HG02610 (cell line): ENCODE results near the gene CDX2.
"Not testable (repeated sequence)": the region's sequence is repeated elsewhere in the genome, so short reads cannot be mapped to it uniquely, and the experiment has no call there.

Experiments used
- ATAC-seq: cut with Tn5 transposase; IDR thresholded peaks from one replicate; pipeline ENCODE4 v1.9.1; 2021; ENCODE audit warnings: mild to moderate bottlenecking, moderate library complexity; ENCODE audit not compliant: unreplicated experiment

Gene CDX2

GRCh38 chr13:27969082-27969865, at the start of gene CDX2:
Gene CDX2, minus strand, starts transcription at chr13:27969315. Its CDS starts 309 bp downstream, at chr13:27969006.
- ATAC-seq = no peak

GRCh38 chr13:28014301-28014700, 45.2 kb upstream of the CDX2 start:
- ATAC-seq = no peak

DNA sequence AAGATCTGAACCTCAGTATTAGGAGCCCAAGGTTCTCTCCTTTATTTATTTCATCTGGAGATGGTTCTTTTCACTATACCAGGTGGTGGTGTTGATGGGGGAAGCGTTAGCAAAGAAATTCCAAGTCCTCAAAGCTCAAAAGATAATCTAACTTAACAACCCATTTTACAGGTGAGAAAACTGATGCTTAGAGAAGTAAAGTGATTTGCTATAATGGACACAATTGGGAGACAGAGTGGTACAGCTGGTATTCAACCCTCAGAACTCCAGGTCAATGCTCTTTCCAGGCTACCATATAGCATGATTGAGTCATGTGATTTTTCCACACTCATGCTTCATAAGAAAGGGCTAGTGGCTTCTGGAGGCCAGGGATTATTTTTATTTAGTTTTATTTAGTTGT, 44.4 kb upstream of the CDX2 start:
- no peak for ATAC-seq

DNA sequence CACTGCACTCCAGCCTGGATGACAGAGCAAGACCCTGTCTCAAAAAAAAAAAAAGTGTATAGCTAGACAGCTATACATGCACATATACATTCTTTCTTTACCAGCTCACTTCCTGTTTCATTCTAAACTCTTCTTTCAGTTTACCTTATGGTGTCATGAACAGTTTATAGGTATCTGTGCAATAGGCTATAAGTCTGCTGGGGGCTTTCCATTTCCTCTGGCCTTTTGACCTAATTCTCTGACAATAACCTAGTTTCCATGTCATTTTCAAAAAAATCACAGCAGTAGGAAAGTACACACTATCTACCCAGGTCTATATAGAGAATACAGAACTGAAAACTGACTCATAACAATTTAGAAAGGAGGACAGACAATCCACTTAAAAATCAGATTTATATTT, 43.8 kb upstream of the CDX2 start:
- ATAC-seq = peak; percentile 78

GRCh38 chr13:28012383-28012782, 43.3 kb upstream of the CDX2 start:
- no peak for ATAC-seq

GRCh38 chr13:28010046-28010445, 40.9 kb upstream of the CDX2 start:
- no peak for ATAC-seq

- ATAC-seq = not testable (repeated sequence)
Observed at GRCh38 chr13:28005016-28005415, 35.9 kb upstream of the CDX2 start.

GRCh38 chr13:28002886-28003698, 34.0 kb upstream of the CDX2 start:
- no peak for ATAC-seq

- no peak for ATAC-seq
Observed at GRCh38 chr13:28001837-28002473, 32.8 kb upstream of the CDX2 start.

DNA sequence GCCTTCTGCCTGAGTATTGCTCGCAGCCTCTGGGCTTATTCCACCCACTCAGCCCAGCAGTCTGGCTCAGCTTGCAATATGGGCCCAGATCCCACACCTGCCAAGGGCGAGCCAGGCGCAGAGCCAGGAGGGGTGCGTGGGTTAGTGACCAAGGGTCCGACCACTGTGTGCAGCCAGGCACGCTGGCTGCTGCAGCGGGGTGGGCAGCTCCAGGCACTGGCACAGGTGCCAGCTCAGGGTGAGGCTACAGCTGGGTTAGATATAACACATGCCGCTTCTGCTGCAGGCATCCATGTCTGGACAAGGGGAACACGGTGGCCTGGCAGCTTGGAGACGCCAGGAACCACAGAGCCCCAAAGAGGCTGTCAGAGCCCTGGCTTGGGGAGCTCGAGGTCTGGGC, 31.9 kb upstream of the CDX2 start:
- ATAC-seq = no peak

DNA sequence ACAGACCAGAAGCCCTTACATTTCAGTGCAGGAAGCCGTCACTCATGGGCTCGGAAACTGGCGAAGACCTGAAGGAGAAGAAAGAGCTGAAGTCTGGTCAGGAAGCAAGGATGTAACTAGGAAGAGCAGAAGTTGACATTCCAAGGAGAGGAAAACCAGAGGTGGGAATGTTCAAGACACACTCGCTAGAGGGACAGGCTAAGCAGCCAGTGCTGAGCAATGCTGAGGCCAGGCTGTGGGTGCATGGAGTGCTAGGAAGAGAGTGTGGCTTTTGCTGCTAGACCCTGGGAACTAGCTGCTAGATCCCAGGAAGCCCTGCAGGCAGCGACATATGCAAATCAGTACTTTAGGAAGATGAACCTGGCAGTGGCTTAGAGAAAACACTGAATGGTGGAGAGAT, 31.5 kb upstream of the CDX2 start:
- no peak for ATAC-seq

- ATAC-seq = no peak
Observed at GRCh38 chr13:27997904-27998522, 28.9 kb upstream of the CDX2 start.

DNA sequence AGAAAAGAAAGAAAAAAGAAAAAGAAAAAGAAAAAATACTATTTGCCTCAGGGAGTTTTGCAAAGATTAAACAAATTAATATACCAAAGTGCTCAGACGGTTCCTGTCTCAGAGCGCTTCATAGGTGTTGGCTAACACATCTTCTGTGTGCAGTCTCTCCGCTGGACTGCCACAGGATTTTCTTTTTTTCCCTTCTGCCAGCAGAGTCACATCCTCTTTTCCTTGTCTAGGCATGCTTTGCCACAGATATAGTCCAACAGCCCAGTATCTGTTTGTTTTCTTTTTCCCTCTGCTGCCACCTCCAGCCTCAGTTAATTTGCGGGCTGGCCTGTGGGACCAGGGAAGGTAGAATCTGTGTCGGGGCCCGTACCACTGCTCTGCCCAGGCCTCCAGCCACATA, 22.8 kb upstream of the CDX2 start:
- no peak for ATAC-seq

DNA sequence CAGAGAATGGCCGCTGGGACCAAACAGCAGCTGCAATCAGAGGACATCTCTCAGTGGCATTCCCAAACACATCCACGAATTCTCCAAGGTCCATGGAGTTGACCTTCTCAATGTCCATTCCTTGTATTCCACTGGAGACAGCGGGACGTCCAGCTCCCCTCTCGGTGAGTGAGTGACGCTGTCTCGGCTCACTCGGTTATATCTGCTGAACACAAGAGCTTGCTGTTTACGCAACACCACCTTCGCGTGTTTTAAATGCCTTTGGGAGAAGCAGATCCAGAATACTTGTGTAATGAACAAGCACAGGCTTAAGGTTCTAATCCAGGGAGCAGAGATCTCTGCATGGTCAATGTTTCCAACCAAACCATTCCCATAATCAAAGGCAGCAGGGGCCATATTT, 19.4 kb upstream of the CDX2 start, which contains the start of gene URAD:
Gene URAD, minus strand, starts transcription at position 174 of the 400 bp plus-strand sequence. Its CDS starts 56 bp downstream, at position 118.
- no peak for ATAC-seq

DNA sequence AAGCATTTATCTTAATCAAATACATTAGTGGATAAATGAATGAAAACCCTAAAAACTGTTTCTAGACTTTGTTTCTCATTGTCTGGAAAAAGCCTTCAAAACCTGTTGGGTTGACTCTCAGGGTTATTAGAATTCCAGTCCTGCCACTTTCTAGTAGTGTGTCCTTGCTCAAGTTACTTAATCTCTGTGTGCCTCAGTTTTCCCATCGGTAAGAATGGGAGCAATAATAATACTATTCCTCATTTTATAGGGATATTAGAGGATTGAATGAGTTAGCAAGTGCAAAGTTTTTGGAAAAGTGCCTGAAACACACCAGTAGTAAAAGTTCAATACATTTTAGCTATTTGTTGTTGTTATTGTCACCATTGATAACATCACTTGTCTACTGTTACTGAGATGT, 16.5 kb upstream of the CDX2 start:
- ATAC-seq = no peak

GRCh38 chr13:27982361-27982760, 13.2 kb upstream of the CDX2 start:
- ATAC-seq = no peak

- no peak for ATAC-seq
Observed at GRCh38 chr13:27981006-27981708, 12.0 kb upstream of the CDX2 start.

- no peak for ATAC-seq
Observed at GRCh38 chr13:27980280-27980998, 11.3 kb upstream of the CDX2 start.

- ATAC-seq = no peak
Observed at GRCh38 chr13:27979765-27980279, 10.7 kb upstream of the CDX2 start.
